ENCODE results near the gene GPR108. TPM values are rescaled to one million over a fixed set of nuclear protein-coding genes. Genes with fewer than 3 reads are reported as not detected.

The GPR108 gene
- total and polyA plus RNA-seq, 2 of the 13 experiments (the other 11 are each of a cell fraction or from before 2014, with no cell fraction given) = 36.4 to 63.0 TPM

DNA sequence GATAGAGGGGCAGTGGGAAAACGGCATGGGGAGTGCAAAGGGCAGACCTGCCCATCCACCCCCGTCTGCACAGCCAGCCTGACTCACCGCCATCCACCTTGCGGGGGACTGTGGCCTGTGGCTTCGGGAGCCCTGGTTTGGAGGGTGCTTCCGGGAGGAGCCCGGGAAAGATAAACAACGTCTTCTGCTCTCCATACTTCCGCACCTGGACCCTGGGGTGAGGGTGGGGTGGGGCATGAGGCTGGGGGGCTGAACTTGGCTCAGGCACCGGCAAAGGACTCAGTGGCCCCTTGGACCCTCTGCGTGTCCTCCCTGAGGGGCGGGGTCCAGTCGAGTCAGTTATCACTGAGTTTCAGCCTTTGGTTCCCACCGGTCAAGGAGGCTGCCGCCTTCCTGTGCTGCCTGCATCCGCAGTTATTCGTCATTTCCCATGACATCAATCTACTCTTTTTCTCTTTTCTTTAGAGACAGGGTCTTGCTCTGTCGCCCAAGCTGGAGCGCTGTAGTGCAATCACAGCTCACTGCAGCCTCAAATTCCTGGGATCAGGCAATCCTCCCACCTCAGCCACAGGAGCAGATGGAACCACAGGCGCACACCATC, 3.2 kb downstream of the GPR108 start (continued):
- TF ChIP-seq, protein P1, sequence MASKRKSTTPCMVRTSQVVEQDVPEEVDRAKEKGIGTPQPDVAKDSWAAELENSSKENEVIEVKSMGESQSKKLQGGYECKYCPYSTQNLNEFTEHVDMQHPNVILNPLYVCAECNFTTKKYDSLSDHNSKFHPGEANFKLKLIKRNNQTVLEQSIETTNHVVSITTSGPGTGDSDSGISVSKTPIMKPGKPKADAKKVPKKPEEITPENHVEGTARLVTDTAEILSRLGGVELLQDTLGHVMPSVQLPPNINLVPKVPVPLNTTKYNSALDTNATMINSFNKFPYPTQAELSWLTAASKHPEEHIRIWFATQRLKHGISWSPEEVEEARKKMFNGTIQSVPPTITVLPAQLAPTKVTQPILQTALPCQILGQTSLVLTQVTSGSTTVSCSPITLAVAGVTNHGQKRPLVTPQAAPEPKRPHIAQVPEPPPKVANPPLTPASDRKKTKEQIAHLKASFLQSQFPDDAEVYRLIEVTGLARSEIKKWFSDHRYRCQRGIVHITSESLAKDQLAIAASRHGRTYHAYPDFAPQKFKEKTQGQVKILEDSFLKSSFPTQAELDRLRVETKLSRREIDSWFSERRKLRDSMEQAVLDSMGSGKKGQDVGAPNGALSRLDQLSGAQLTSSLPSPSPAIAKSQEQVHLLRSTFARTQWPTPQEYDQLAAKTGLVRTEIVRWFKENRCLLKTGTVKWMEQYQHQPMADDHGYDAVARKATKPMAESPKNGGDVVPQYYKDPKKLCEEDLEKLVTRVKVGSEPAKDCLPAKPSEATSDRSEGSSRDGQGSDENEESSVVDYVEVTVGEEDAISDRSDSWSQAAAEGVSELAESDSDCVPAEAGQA (IDR thresholded peaks at IDR 0.05; ENCODE audit: low read depth) = 0 out of 2 replicates have a peak, but pooled peaks have one; percentile 28
- TF ChIP-seq, protein P1 (CRISPR knock-in tag; IDR thresholded peaks at IDR 0.05; ENCODE audit: borderline replicate concordance) = no peak
- no peak for TF ChIP-seq NAIF1 (CRISPR knock-in tag; IDR thresholded peaks at IDR 0.05; ENCODE audit: borderline replicate concordance)
- TF ChIP-seq ESRRA (CRISPR knock-in tag; IDR thresholded peaks at IDR 0.05; ENCODE audit: low read depth) = 0 out of 2 replicates have a peak, but pooled peaks have one; percentile 19
- peak; percentile 77 for TF ChIP-seq ERF (CRISPR knock-in tag; IDR thresholded peaks at IDR 0.05)
- TF ChIP-seq ARNT2 (CRISPR knock-in tag; IDR thresholded peaks at IDR 0.05; ENCODE audit: low read depth) = no peak
- TF ChIP-seq PRMT3 (CRISPR knock-in tag; IDR thresholded peaks at IDR 0.05; ENCODE audit: borderline replicate concordance, low read depth) = no peak
- TF ChIP-seq YEATS4 (CRISPR knock-in tag; IDR thresholded peaks at IDR 0.05; ENCODE audit: borderline replicate concordance) = no peak
- TF ChIP-seq, protein P2, sequence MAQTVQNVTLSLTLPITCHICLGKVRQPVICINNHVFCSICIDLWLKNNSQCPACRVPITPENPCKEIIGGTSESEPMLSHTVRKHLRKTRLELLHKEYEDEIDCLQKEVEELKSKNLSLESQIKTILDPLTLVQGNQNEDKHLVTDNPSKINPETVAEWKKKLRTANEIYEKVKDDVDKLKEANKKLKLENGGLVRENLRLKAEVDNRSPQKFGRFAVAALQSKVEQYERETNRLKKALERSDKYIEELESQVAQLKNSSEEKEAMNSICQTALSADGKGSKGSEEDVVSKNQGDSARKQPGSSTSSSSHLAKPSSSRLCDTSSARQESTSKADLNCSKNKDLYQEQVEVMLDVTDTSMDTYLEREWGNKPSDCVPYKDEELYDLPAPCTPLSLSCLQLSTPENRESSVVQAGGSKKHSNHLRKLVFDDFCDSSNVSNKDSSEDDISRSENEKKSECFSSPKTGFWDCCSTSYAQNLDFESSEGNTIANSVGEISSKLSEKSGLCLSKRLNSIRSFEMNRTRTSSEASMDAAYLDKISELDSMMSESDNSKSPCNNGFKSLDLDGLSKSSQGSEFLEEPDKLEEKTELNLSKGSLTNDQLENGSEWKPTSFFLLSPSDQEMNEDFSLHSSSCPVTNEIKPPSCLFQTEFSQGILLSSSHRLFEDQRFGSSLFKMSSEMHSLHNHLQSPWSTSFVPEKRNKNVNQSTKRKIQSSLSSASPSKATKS (CRISPR knock-in tag; IDR thresholded peaks at IDR 0.05) = no peak
- 0 out of 2 replicates have a peak, but pooled peaks have one; percentile 35 for TF ChIP-seq HNRNPL (IDR thresholded peaks at IDR 0.05; ENCODE audit: low read depth, low read length)
- TF ChIP-seq SCMH1 (CRISPR knock-in tag; IDR thresholded peaks at IDR 0.05; ENCODE audit: borderline replicate concordance) = no peak
- no peak for TF ChIP-seq PTBP1 (IDR thresholded peaks at IDR 0.05; ENCODE audit: low read depth, low read length, poor library complexity, severe bottlenecking)
- no peak for TF ChIP-seq MZF1 (CRISPR knock-in tag; IDR thresholded peaks at IDR 0.05; ENCODE audit: borderline replicate concordance)
- TF ChIP-seq TMF1 (CRISPR knock-in tag; IDR thresholded peaks at IDR 0.05; ENCODE audit: low read depth) = no peak
- peak; percentile 61 for TF ChIP-seq KAT8 (CRISPR knock-in tag; IDR thresholded peaks at IDR 0.05)
- TF ChIP-seq GABPA (IDR thresholded peaks at IDR 0.05; ENCODE audit: low read depth, low read length) = 0 out of 2 replicates have a peak, but pooled peaks have one; percentile 17
- peak; percentile 82 for TF ChIP-seq GABPA (CRISPR knock-in tag; IDR thresholded peaks at IDR 0.05; ENCODE audit: low read depth)
- TF ChIP-seq, protein P3, sequence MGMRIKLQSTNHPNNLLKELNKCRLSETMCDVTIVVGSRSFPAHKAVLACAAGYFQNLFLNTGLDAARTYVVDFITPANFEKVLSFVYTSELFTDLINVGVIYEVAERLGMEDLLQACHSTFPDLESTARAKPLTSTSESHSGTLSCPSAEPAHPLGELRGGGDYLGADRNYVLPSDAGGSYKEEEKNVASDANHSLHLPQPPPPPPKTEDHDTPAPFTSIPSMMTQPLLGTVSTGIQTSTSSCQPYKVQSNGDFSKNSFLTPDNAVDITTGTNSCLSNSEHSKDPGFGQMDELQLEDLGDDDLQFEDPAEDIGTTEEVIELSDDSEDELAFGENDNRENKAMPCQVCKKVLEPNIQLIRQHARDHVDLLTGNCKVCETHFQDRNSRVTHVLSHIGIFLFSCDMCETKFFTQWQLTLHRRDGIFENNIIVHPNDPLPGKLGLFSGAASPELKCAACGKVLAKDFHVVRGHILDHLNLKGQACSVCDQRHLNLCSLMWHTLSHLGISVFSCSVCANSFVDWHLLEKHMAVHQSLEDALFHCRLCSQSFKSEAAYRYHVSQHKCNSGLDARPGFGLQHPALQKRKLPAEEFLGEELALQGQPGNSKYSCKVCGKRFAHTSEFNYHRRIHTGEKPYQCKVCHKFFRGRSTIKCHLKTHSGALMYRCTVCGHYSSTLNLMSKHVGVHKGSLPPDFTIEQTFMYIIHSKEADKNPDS (CRISPR knock-in tag; IDR thresholded peaks at IDR 0.05) = no peak
- TF ChIP-seq PCBP1 (IDR thresholded peaks at IDR 0.05; ENCODE audit: borderline replicate concordance, low read depth, low read length) = no peak
